Keratinocyte (primary cell): ENCODE measurements around the gene CCDC24.

Experiments used
- CTCF ChIP-seq, 3 experiments: IDR thresholded peaks in 1 of 3; conservative IDR thresholded peaks in 1 of 3; optimal IDR thresholded peaks in 1 of 3; 2 replicates in 2 of 3; 3 replicates in 1 of 3; pipeline versions ENCODE3 to v1.5.1; 2011; ENCODE audit warnings: low read length in 3 of 3, mild to moderate bottlenecking in 3 of 3, moderate library complexity in 2 of 3, control low read depth in 1 of 3, inconsistent platforms in 1 of 3; ENCODE audit not compliant: insufficient read depth in 2 of 3; ENCODE audit errors: extremely low read depth in 1 of 3
- EZH2 ChIP-seq: IDR thresholded peaks from one replicate; pipeline ENCODE4 v1.6.1; 2012; ENCODE audit warnings: inconsistent platforms, mild to moderate bottlenecking, low read length, moderate library complexity

- TF ChIP-seq EZH2 (no peak), CTCF (optimal IDR thresholded peaks at IDR 0.05 in 1 of 3, IDR thresholded peaks at IDR 0.05 in 1 of 3, conservative IDR thresholded peaks at IDR 0.05 in 1 of 3; ENCODE audit: extremely low read depth in 1 of 3, insufficient read depth in 2 of 3, low read length in 3 of 3) (no peak)
Measured at GRCh38 chr1:43954036-43954435, 37.4 kb upstream of the CCDC24 start.
